Endometrial microvascular endothelial cells (primary cell): ENCODE measurements around the gene CDK2AP2. TPM values are rescaled to one million over a fixed set of nuclear protein-coding genes. Genes with fewer than 3 reads are reported as not detected.

ENCODE experiments used
- total RNA-seq: library from RNA; depleted of rRNA; stranded (reverse); fragments of >200 nt; gene quantifications from one replicate; pipeline ENCODE4 v1.2.3, GENCODE V29; 2015; ENCODE audit errors: inconsistent ontology term

Gene CDK2AP2
- total RNA-seq, 1 donor from 2014 or later, result 53.1 TPM

Other genes with a start within 250 kb of the CDK2AP2 start
- gene GRK2, start 241.7 kb downstream of the CDK2AP2 start, total RNA-seq, result 70.4 TPM
- gene ANKRD13D, start 218.9 kb downstream of the CDK2AP2 start, total RNA-seq, result 19.7 TPM
- gene SSH3, start 204.6 kb downstream of the CDK2AP2 start, total RNA-seq, result 10.1 TPM
- 100 TPM for gene POLD4, start 154.6 kb downstream of the CDK2AP2 start, total RNA-seq
- 2.2 TPM for gene CLCF1, start 134.6 kb downstream of the CDK2AP2 start, total RNA-seq
- gene RAD9A, start 116.2 kb downstream of the CDK2AP2 start, total RNA-seq, result 9.5 TPM
- 302 TPM for gene PPP1CA, start 106.3 kb downstream of the CDK2AP2 start, total RNA-seq
- gene TBC1D10C, start 104.1 kb downstream of the CDK2AP2 start, total RNA-seq, result not detected
- not detected for gene CARNS1, start 92.5 kb downstream of the CDK2AP2 start, total RNA-seq
- gene RPS6KB2, start 79.7 kb downstream of the CDK2AP2 start, total RNA-seq, result 65.8 TPM
- not detected for gene PTPRCAP, start 70.5 kb downstream of the CDK2AP2 start, total RNA-seq
- 130 TPM for gene CORO1B, start 64.7 kb downstream of the CDK2AP2 start, total RNA-seq
- not detected for gene GPR152, start 55.4 kb downstream of the CDK2AP2 start, total RNA-seq
- gene CABP4, start 52.8 kb downstream of the CDK2AP2 start, total RNA-seq, result 2.0 TPM
- gene TMEM134, start 38.9 kb downstream of the CDK2AP2 start, total RNA-seq, result 39.0 TPM
- 31.4 TPM for gene AIP, start 25.1 kb downstream of the CDK2AP2 start, total RNA-seq
- gene PITPNM1, start 2.8 kb downstream of the CDK2AP2 start, total RNA-seq, result 12.5 TPM
- not detected for gene CABP2, start 15.3 kb upstream of the CDK2AP2 start, total RNA-seq
- gene GSTP1, start 75.7 kb upstream of the CDK2AP2 start, total RNA-seq, result 1,295 TPM
- 254 TPM for gene NDUFV1, start 98.8 kb upstream of the CDK2AP2 start, total RNA-seq
- gene NUDT8, start 121.8 kb upstream of the CDK2AP2 start, total RNA-seq, result 12.9 TPM
- not detected for gene TBX10, start 131.6 kb upstream of the CDK2AP2 start, total RNA-seq
- gene ACY3, start 142.6 kb upstream of the CDK2AP2 start, total RNA-seq, result not detected
- not detected for gene ALDH3B2, start 166.5 kb upstream of the CDK2AP2 start, total RNA-seq